ENCODE data around the gene SLC35D2. TPM values are rescaled to one million over a fixed set of nuclear protein-coding genes. Genes with fewer than 3 reads are reported as not detected.
"Not testable (repeated sequence)": the region's sequence is repeated elsewhere in the genome, so short reads cannot be mapped to it uniquely, and the experiment has no call there.

SLC35D2 gene
- total RNA-seq, 2 donors from 2014 or later: 90.5 to 94.6 TPM

DNA sequence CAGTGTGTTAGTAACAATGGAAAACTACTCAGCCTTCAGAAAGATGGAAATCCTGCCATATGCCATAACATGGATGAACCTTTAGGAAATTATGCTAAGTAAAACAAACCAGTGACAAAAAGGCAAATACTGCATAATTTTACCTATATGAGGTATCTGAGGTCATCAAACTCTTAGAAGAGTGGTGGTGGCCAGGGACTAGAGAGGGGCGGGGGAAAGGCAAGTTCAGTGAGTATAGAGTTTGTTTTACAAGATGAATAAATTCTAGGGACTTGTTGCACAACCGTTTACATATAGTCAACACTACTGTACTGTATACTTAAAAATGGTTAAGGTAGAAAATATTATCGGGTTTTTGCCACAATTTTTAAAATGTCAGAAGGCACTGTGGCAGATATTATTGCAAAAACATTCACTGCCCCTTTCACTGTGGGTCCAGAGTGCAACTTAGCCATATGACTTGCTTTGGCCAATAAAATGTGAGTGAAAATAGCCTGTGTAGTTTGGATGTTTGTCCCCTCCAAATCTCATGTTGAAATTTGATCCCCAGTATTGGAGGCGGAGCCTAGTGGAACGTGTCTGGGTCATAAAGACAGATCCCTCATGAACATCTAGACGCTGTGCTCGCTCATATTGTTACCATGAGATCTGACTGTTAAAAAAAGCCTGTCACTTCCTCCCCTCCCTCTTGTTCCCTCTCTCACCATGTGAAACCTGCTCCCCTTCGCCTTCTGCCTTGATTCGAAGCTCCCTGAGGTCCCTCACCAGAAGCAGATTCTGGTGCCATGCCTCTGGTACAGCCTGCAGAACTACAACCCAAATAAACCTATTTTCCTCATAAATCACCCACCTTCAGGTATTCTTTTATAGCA is 25.1 kb upstream of the SLC35D2 start:
- ATAC-seq: peak; percentile 56

DNA sequence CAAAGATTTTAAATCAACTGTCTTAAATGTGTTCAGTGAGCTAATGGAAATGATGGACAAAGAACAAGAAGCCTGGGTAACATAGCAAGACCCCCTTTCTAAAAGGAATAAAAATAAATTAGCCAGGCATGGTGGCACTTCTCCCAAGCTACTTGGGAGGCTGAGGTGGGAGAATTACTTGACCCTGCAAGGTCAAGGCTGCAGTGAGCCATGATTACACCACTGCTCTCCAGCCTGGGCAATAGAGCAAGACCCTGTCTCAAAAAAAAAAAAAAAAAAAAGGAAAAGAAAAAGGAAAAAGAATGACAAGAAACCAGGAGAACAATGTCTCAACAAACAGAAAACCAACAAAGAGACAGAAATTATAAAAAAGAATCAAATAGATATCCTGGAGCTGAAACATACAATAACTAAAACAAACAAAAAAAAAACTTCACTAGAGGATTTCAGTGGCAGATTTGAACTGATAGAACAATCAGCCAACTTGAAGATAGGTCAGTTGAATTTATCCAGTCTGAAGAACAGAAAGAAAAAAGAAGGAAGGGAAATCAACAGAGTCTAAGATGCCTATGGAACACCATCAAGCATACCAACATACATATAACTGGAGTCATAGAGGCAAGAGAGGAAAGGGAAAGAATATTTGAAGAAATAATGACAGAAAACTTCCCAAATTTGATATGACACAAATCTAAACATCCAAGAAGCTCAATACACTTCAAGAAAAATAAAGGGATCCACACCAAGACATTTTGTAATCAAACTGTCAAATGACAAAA is 16.8 kb upstream of the SLC35D2 start:
- ATAC-seq (no peak), DNase-seq (no peak)
- intact Hi-C loops (cut with DNase I, micrococcal nuclease): no loop called here

More for the DNA sequence above, 25.1 kb upstream of the SLC35D2 start:
- intact Hi-C loops (cut with DNase I, micrococcal nuclease): no loop called here
- DNase-seq: peak in 1 of 2 donors; percentile 44

DNA sequence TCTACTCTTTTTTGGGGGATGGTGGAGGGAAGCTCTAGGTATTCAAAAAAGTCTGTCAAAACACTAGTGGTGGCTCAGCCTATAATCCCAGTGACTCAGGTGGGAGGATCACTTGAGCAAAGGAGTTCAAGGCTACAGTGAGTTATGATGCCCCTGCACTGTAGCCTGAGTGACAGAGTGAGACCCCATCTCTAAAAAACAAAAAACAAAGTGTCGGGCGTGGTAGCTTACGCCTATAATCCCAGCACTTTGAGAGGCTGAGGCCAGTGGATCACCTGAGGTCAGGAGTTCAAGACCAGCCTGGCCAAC is 15.8 kb upstream of the SLC35D2 start:
- DNase-seq (no peak), ATAC-seq (no peak)
- intact Hi-C loops (cut with DNase I, micrococcal nuclease): no loop called here

DNA sequence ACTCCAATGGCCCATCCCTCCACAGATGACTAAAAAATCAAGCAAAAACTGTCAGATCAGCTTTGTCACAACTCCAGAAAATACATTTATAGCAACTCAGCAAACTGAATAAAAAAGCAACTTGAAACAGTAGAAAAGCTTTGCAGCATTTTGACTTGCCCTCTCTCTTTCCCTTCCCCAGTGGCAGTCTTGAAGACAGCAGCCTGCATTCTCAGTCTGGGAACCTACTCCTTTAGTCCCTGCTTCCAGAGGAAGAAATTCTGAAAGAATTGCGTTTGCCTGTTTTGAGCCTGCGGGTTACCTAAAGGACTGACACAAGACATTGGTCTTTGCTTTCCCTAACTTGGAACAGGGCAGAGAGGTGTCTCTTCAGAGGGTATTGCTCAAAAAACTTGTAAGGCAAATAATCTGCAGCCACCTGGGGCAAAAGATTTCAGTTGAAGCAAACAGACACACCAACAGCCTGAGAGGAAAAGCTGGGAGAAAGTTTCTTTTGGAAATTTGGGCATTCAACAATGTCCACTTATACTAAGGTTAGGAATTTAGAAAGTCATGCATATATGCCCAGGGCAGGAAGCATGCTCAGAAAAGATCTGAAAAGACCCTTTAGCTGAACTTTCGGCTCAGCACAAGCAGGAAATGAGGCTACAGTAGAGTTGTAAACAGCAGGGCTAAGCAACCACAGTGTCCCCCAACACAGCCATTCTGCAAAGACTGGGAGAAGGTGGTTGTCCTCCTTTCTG is 15.2 kb upstream of the SLC35D2 start:
- intact Hi-C loops (cut with DNase I, micrococcal nuclease): no loop called here
- no peak for ATAC-seq

DNA sequence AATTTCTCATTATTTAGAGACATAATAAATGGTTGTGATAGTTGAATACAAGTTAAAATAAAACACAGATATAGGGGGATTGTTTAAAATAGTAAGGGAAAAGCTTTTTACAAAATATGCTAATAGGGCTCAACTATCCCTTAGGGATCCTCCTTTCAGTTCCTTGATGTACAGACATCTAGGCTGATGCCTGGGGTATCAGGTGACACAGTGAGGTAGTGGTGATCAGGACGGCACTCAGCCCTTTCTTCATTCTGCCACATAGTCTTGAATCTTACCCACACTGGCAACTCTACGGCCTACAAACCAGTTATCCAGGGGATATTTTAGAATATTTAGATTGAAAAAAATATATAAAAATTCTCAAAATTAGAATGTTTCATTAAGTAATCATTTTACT is 12.5 kb upstream of the SLC35D2 start:
- no peak for DNase-seq
- no peak for ATAC-seq
- intact Hi-C loops (cut with DNase I, micrococcal nuclease): no loop called here

More for the DNA sequence above, 15.2 kb upstream of the SLC35D2 start:
- no peak for DNase-seq

DNA sequence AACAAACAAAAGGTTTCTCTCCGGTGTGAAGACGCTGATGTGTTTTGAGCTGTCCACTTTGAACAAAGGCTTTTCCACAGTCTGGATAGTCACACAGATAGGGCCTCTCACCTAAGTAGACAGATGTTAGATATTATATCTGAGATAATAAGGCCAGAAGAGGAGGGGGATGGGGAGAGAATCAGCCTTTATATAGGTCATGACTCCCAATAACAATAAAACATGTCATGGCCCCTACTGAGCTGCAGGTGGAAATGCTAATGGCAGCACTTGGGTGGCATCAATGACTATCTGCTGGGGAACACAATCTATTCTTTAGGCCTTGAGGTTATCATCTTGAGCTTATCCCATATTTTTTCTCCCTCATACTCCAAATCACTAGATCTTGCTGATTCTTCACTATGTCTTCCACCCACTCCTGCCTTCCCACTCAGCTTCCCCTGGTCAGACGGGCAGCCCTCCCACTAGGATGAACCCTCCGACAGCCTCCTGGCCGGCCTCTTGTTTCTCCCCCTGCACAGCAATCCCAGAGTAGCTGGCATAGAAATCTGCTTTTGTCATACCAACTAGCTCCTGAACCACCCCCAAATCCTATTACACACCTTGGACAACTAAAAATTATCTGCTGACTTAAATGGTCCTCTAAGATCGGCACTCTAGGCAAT is 11.5 kb upstream of the SLC35D2 start:
- intact Hi-C loops (cut with DNase I, micrococcal nuclease): no loop called here
- ATAC-seq: no peak
- no peak for DNase-seq

DNA sequence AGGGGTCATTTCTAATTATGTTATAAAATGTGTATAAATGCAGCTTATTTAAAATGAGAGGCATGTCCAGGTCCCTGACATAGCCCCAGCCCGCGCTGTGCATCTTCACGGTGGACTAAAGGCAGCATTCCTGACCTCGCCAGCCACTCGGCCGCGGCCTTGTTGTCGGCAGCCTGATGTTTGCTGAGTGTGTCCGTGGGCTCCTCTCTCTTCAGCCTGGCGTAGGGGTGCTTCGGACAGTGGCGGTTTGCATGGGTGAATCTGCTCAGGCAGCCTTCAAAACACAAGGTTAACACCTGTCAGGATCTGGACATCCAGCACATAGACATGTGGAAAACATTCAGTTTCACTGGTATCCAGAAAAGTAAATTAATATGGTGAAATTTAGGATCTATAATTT is 8.8 kb upstream of the SLC35D2 start:
- DNase-seq: no peak
- intact Hi-C loops (cut with DNase I, micrococcal nuclease): no loop called here
- no peak for ATAC-seq

DNA sequence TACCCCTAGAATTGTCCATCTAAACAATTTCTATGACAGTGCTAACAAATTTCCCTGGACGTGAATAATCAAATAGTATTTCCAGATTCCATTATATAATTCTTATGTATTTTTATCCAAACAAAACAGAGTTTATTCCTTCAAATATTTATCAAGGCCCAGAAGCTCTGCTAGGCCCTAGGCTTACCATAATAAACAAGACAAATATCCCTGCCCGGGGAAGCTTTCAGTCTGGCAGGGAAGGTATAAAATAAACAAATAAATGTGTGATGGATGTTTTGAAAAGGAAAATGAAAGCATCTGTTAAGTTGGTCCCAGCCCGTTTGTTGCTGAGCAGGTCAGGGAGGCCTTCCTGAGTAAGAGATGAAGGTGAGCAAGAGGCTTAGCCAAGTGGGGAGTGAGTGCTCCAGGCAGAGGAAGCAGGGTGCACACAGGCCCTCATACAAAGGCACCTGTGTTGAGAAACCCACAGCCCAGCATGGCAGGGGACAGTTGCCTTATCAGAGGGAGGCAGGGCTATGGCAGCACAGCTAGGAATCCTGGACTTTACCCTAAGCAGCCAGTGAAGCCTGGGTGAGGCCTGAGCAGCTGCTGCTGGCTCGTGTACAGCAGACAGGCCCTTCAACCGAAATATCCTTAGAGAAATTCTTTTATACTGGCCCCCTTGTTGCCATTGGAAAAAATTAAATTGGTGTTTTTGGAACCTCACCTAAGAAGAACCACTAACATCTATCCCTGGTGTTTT is 7.7 kb upstream of the SLC35D2 start:
- ATAC-seq: peak; percentile 97
- DNase-seq: peak; percentile 66 to 83
- intact Hi-C loops (cut with DNase I, micrococcal nuclease): no loop called here

DNA sequence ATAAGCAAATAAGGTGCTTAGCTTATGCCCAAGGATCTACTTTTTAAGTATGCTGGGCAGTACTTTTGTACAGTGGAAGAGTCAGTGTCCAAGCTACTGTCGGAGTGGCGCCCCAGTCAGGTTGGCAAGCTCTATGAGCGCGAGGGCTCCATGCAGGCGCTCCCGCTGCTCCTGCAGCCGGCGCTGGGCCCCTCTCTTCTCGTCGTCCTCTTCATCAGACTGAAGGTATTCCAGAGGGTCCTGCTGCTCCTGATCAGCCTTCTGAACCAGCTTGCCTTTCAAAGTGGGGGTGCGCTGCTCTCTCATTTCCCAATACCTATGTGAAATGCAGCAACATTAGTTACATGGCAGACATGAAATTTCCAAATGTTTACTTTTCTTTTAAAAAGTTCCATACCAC is 4.6 kb upstream of the SLC35D2 start:
- no peak for ATAC-seq
- intact Hi-C loops (cut with DNase I, micrococcal nuclease): no loop called here
- DNase-seq: no peak

DNA sequence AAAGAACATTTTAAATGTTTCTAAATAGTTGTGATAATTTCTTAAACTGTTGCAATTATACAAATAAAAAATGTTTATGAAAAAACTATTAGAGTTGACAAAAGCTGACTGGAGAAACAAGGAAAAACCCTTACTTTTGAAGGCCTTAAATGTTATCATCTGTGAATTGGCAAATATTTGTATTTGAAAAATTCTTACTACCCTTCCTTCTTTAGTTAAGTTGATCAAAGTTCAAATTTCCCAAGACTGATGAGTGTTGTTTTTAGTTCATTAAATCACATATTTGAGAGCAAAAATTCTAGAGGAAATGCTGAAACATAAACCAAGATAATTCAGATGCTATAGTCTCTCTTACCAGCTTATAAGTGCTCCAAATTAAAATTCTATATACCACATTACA is 2.6 kb upstream of the SLC35D2 start:
- DNase-seq: no peak
- ATAC-seq: no peak
- intact Hi-C loops (cut with DNase I, micrococcal nuclease): no loop called here

DNA sequence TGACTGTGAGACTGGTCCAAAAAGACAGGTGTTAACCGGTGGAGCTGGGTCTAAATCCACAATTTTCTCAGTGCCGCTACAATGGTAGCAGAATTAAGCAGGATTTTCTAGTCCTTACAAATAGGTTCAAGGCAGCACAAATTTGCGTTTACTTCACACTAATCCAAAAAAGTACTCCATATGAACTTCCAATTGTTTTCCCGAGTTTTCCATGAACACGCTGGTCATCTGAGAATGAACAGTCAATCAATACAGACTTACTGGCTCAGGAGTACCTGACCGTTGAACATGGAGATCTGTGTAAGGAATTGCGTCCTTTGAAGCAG is 709 bp downstream of the SLC35D2 start:
- intact Hi-C loops (cut with DNase I, micrococcal nuclease): no loop called here
- DNase-seq: no peak
- no peak for ATAC-seq

DNA sequence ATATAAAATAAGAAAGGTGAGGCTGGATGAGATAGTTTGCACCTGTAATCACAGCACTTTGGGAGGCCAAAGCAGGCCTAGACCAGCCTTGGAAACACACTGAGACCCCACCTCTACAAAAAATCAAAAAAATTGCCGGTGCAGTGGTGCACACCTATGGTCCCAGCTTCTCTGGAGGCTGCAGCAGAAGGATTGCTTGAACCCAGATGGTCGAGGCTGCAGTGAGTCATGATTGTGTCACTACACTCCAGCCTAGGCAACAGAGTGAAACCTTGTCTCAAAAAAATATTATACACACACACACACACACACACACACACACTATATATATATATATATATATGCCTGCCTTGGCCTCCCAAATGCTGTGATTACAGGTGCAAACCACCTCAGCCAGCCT is 1.3 kb downstream of the SLC35D2 start:
- ATAC-seq: no peak
- intact Hi-C loops (cut with DNase I, micrococcal nuclease): no loop called here
- DNase-seq: no peak

DNA sequence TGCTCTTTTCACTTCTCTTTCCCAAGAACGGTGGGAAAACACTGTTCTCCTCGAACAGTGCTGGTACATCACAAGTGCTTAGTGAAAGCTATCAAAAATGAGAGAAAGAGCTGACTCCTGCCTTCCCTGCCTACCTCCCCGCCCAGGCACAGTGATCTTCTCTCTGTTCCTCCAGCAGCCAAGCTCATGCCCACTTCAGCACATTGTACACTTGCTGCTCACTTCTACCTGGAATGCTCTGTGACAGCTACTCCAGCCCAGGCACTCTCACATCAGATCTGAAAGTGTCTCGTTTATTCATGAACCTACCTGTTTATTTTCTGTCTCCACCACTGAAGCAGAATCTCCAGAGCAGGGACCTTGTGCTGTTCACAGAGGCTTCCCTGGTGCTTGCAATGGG is 1.8 kb downstream of the SLC35D2 start:
- DNase-seq (no peak), ATAC-seq (no peak)
- intact Hi-C loops (cut with DNase I, micrococcal nuclease): no loop called here

DNA sequence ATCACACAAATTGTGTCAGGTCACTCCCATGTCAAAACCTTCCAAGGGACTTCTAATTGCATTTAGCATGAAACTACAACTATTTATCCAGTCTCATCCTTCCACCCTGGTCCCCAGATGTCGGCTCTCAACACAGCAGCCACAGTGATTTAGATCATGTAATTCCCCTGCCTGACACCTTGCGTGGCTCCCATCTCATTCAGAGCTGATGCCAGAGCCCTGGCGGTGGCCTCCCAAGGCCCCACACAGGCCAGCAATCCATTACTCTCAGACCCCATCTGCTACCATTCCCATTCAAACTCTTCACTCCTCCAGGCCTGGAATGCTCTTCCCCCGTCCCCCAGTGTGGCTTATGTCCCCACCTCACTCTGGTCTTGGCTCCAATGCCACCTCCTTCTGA is 2.4 kb downstream of the SLC35D2 start:
- no peak for DNase-seq
- intact Hi-C loops (cut with DNase I, micrococcal nuclease): no loop called here
- ATAC-seq: no peak

DNA sequence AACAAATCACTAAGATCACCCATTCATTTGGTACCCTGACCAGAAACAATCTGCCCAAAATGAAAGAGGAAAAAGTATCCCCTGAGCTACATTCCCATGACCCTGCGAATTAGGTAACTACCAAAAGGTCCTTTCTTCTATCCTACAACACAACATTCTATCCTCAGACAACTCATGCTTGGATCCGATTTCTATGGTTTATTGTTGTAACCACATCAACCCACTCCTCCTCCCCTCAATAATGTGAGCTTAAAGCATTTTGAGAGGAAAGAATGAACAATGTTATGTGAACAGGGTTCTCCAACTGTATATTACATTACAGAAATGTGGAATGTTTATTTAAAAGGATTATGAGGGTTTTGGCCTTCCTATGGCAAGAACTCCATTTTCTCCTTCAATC is 4.0 kb downstream of the SLC35D2 start:
- intact Hi-C loops (cut with DNase I, micrococcal nuclease): no loop called here
- ATAC-seq (no peak), DNase-seq (no peak)

DNA sequence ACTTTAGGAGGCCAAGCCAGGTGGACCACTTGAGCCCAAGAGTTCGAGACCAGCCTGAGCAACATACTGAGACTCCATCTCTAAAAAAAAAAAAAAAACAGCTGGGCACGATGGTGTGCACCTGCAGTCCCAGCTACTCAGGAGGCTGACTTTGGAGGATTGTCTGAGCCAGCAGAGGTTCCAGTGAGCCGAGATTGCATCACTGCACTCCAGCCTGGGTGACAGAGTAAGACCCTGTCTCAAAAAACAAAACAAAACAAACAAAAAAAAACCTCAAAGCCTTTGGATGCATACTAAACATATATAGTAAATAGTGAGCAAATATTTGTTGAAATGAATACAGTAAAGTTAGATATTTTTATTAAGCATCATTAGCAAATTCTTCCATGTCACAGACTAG is 5.3 kb downstream of the SLC35D2 start:
- ATAC-seq: no peak
- intact Hi-C loops (cut with DNase I, micrococcal nuclease): no loop called here
- no peak for DNase-seq

DNA sequence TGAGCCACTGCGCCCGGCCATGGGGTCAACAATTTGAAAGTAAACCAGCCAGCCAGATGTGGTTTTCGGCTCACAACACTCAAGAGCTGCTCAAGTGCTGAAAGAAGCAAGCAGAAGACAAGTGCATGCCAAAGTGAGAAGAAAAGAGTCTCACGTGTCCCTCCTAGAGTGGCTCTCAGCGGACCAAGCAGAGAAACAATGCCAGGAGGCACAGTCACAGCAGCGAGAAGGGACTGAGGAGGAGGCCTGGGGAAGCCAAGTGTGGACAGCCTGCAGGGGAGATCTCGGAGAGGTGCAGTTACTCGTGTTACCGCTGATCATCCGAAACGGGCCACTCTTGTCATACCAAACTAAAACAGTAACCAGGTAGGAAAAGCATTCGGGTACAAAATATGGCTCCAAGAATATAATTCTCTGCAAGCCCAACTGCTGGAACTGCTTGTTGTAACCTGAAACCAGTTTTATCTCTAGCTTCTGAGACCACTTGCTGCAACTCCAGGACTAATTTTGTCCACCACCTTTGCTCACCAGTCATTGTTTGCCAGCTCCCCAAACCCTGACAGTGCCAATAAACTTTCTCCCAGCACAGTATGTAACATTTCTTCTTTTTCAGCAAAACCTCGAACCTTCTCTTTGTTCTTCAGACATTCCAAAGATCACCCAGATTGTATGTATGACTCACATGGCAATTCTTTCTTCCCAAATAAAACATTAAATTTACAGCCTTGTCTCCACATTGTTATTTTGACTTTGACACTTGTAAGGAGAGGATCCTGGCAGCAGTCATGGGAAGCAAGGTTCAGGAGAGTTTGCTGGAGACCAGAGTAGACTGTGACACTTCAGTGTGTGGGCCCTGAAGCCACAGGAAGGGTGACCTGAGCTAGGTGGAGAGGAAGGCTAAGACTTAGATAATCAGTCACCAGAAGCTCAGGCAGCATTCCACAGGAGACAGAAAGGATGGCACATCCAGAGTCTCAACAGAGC is 6.3 kb downstream of the SLC35D2 start:
- intact Hi-C loops (cut with DNase I, micrococcal nuclease): no loop called here
- ATAC-seq (peak; percentile 87), DNase-seq (no peak)

DNA sequence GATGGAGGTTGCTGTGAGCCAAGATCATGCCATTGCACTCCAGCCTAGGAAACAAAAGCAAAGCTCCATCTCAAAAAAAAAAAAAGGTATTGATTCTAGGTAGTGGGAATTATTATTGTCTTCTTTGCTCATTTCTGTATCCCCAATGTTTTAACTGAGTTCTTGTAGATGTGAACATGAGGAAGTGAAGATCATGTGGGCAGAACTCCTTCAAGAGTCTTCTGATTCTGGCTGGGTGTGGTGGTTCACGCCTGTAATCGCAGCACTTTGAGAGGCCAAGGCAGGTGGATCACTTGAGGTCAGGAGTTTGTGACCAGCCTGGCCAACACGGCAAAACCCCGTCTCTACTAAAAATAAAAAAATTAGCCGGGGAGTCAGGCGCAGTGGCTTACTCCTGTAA is 8.0 kb downstream of the SLC35D2 start:
- intact Hi-C loops (cut with DNase I, micrococcal nuclease): not testable (repeated sequence)

More for the DNA sequence above, 8.0 kb downstream of the SLC35D2 start:
- not testable (repeated sequence) for ATAC-seq, DNase-seq

All from left colon (tissue), 2 donors.